Upper lobe of left lung (tissue), 4 donors: ENCODE data around the gene PDE4D.

Experiments
- EP300 ChIP-seq, 4 donors: sonication (generic); formaldehyde crosslinking; IDR thresholded peaks; one replicate each; pipeline ENCODE4 v1.5.1; 2017; ENCODE audit warnings: antibody characterized with exemption in 4 of 4, control low read depth in 2 of 4
- POLR2A ChIP-seq, 4 donors: fragments of 450-650 bp; IDR thresholded peaks; one replicate each; pipeline ENCODE4 v1.5.1; 2016 to 2017; ENCODE audit warnings: antibody characterized with exemption in 4 of 4, mild to moderate bottlenecking in 2 of 4
- POLR2AphosphoS5 ChIP-seq, 2 donors: sonication (generic); formaldehyde crosslinking; IDR thresholded peaks; one replicate each; pipeline ENCODE4 v1.5.1; 2017; ENCODE audit warnings: antibody characterized with exemption in 2 of 2
- TF ChIP-seq, protein P1 (sequence below), 6 experiments: fragments of 450-650 bp in 4 of 6; fragments of 200-600 bp in 2 of 6; sonication (generic) in 2 of 6; IDR thresholded peaks; one replicate each; pipeline ENCODE4 v1.5.1; 2016 to 2019; ENCODE audit warnings: antibody characterized with exemption in 6 of 6

GRCh38 chr5:59484618-59485017, 408.9 kb downstream of the PDE4D start:
- TF ChIP-seq, protein P1, sequence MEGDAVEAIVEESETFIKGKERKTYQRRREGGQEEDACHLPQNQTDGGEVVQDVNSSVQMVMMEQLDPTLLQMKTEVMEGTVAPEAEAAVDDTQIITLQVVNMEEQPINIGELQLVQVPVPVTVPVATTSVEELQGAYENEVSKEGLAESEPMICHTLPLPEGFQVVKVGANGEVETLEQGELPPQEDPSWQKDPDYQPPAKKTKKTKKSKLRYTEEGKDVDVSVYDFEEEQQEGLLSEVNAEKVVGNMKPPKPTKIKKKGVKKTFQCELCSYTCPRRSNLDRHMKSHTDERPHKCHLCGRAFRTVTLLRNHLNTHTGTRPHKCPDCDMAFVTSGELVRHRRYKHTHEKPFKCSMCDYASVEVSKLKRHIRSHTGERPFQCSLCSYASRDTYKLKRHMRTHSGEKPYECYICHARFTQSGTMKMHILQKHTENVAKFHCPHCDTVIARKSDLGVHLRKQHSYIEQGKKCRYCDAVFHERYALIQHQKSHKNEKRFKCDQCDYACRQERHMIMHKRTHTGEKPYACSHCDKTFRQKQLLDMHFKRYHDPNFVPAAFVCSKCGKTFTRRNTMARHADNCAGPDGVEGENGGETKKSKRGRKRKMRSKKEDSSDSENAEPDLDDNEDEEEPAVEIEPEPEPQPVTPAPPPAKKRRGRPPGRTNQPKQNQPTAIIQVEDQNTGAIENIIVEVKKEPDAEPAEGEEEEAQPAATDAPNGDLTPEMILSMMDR (IDR thresholded peaks at IDR 0.05) = no peak
- TF ChIP-seq POLR2A (IDR thresholded peaks at IDR 0.05) (no peak), POLR2AphosphoS5 (IDR thresholded peaks at IDR 0.05) (no peak), EP300 (IDR thresholded peaks at IDR 0.05) (no peak)
